OCI-LY3 (cell line): Measurements from ENCODE around the gene OSBPL2.

Experiments used
- H2AFZ ChIP-seq: fragments of 200-600, 300-600 bp; shearing (Covaris generic); 2 replicates; pipeline ENCODE4 v1.6.0; 2014; ENCODE audit warnings: antibody characterized with exemption, low read depth, low read length
- H3K27ac ChIP-seq: fragments of 200-600, 300-600 bp; sonication (generic); 2 replicates; pipeline ENCODE4 v1.5.1; 2014; ENCODE audit warnings: mild to moderate bottlenecking, low read length, moderate library complexity, mixed read lengths
- H3K27me3 ChIP-seq: fragments of 200-600, 300-600 bp; sonication (generic); 2 replicates; pipeline ENCODE4 v1.6.1; 2014; ENCODE audit warnings: low read depth, low read length, mixed read lengths
- H3K36me3 ChIP-seq: fragments of 200-600, 300-600 bp; sonication (generic); replicated peaks from 2 replicates; pipeline ENCODE3; 2014; ENCODE audit warnings: low read depth, low read length, mixed read lengths
- H3K4me1 ChIP-seq: fragments of 300-600, 200-600 bp; sonication (generic); 2 replicates; pipeline ENCODE4 v1.6.1; 2014; ENCODE audit warnings: low read length, mixed read lengths
- H3K4me2 ChIP-seq: fragments of 200-600, 300-600 bp; sonication (generic); 2 replicates; pipeline ENCODE4 v1.6.1; 2014; ENCODE audit warnings: low read length, mixed read lengths
- H3K4me3 ChIP-seq: fragments of 300-600, 200-600 bp; sonication (generic); 2 replicates; pipeline ENCODE4 v1.5.1; 2014; ENCODE audit warnings: antibody characterized with exemption, mild to moderate bottlenecking, low read length, moderate library complexity
- H3K79me2 ChIP-seq: fragments of 300-600, 200-600 bp; shearing (Covaris generic); 2 replicates; pipeline ENCODE4 v1.6.1; 2014; ENCODE audit warnings: mild to moderate bottlenecking, low read length, mixed read lengths
- H3K9ac ChIP-seq: fragments of 300-600, 200-600 bp; shearing (Covaris generic); 2 replicates; pipeline ENCODE4 v1.6.0; 2014; ENCODE audit warnings: mild to moderate bottlenecking, low read length, moderate library complexity
- H3K9me3 ChIP-seq: fragments of 200-600, 300-600 bp; shearing (Covaris generic); 2 replicates; pipeline ENCODE4 v1.6.1; 2014; ENCODE audit warnings: low read length, mixed read lengths; ENCODE audit not compliant: insufficient read depth
- H4K20me1 ChIP-seq: fragments of 200-600, 300-600 bp; sonication (generic); 2 replicates; pipeline ENCODE4 v1.6.1; 2016; ENCODE audit warnings: low read length, mixed read lengths; ENCODE audit not compliant: insufficient read depth
- CTCF ChIP-seq: fragments of 200-600, 300-600 bp; sonication (generic); IDR thresholded peaks from 2 replicates; pipeline ENCODE4 v1.5.1; 2014; ENCODE audit warnings: antibody characterized with exemption, low read length, low read depth
- EZH2phosphoT487 ChIP-seq: fragments of 200-600 bp; shearing (Covaris generic); IDR thresholded peaks from 2 replicates; pipeline ENCODE4 v1.6.1; 2018; ENCODE audit warnings: antibody characterized with exemption, mixed run types, low read depth

The OSBPL2 gene

GRCh38 chr20:62208061-62208794 is 30.1 kb upstream of the OSBPL2 start:
- no peak overlapping the region for H2AFZ ChIP-seq
- H3K36me3 ChIP-seq, result peaks cover 1% of the 10 kb centered on the region
- H3K4me2 ChIP-seq, result no peak overlapping the region
- H3K4me3 ChIP-seq, result no peak overlapping the region
- no peak for TF ChIP-seq CTCF
- no peak overlapping the region for H3K9ac ChIP-seq
- no peaks in the 10 kb centered on the region for H4K20me1 ChIP-seq
- no peaks in the 10 kb centered on the region for H3K4me1 ChIP-seq
- no peaks in the 10 kb centered on the region for H3K79me2 ChIP-seq
- H3K27me3 ChIP-seq, result no peaks in the 10 kb centered on the region
- no peaks in the 10 kb centered on the region for H3K9me3 ChIP-seq
- no peak overlapping the region for H3K27ac ChIP-seq

- no peak overlapping the region for H3K4me3 ChIP-seq
- H3K27ac ChIP-seq, result no peak overlapping the region
- no peaks in the 10 kb centered on the region for H3K36me3 ChIP-seq
- no peaks in the 10 kb centered on the region for H3K79me2 ChIP-seq
- no peaks in the 10 kb centered on the region for H4K20me1 ChIP-seq
- no peaks in the 10 kb centered on the region for H3K9me3 ChIP-seq
- no peak overlapping the region for H3K4me2 ChIP-seq
- no peak overlapping the region for H2AFZ ChIP-seq
- H3K4me1 ChIP-seq, result no peaks in the 10 kb centered on the region
- H3K9ac ChIP-seq, result no peak overlapping the region
- TF ChIP-seq CTCF, result no peak
- TF ChIP-seq EZH2phosphoT487, result no peak
- H3K27me3 ChIP-seq, result no peaks in the 10 kb centered on the region
Observed at GRCh38 chr20:62208795-62209755, 29.2 kb upstream of the OSBPL2 start.

- Histone ChIP-seq H2AFZ (no peak overlapping the region), H3K4me2 (no peak overlapping the region)
Observed at GRCh38 chr20:62209850-62210495, 28.3 kb upstream of the OSBPL2 start.

More at GRCh38 chr20:62209850-62210495, 28.3 kb upstream of the OSBPL2 start:
- H3K27me3 ChIP-seq, result peaks cover 3% of the 10 kb centered on the region; the same call in 1 of the 2 replicates
- H3K79me2 ChIP-seq, result no peaks in the 10 kb centered on the region
- no peak overlapping the region for H3K4me3 ChIP-seq
- no peak overlapping the region for H3K27ac ChIP-seq
- no peak overlapping the region for H3K9ac ChIP-seq
- no peaks in the 10 kb centered on the region for H3K9me3 ChIP-seq
- TF ChIP-seq CTCF (no peak), EZH2phosphoT487 (no peak)
- no peaks in the 10 kb centered on the region for H3K4me1 ChIP-seq
- no peaks in the 10 kb centered on the region for H4K20me1 ChIP-seq
- no peaks in the 10 kb centered on the region for H3K36me3 ChIP-seq
